GM21619 (cell line): ENCODE results near the gene VDR.

ENCODE experiments used
- ATAC-seq: cut with Tn5 transposase; IDR thresholded peaks from one replicate; pipeline ENCODE4 v1.9.1; 2021; ENCODE audit not compliant: unreplicated experiment

The VDR gene

DNA sequence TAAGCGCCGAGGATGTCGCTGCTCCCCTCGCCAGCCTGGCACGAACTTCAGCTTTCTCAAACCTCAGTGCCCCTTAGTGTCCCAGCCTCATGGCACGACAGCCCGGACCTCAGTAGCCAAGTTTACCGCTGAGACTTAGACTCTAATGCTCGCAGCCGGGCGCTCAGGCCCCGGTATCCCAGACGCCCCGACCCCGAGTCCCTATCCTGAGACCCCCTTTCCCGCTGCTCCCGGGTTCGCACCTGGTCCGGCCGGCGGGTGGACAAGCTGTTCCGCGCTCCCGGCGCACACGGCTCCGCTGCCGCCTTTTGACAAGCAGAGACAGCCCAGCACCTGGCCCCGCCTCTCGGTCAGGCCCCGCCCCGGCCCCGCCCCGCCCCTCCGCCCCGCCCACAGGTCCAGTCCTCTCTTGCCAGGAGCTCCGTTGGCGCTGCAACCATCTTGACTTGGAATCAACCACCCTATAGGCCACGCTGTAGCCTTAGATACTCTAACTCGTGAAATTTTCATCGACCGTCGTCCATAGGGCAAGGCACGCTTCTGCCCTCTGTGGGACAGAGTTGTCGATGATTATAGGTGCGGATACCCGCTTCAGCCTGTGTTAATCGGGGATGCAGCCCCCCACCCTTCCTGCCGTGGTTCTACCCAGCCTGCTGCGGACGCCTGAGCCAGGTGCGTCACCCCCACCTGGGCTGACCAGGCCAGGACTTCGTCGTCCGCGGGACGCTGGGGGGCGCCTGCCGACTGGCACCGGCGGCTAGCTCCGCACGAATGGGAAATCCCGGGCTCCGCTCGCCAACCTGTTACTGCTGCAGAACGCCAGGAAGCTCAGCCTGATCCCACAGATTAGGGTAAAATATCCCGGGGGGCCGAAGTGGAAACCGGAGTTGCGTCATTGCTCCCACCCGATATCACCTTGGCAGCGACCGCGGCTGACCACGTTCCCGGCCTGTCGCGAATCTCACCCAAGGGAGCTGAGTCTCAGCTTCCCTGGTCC is at the start of gene VDR:
TSS of gene VDR (minus strand) at position 282 of the 997 bp plus-strand sequence. CDS start 25,881 bp downstream, outside the sequence.
- ATAC-seq = peak; percentile 61

DNA sequence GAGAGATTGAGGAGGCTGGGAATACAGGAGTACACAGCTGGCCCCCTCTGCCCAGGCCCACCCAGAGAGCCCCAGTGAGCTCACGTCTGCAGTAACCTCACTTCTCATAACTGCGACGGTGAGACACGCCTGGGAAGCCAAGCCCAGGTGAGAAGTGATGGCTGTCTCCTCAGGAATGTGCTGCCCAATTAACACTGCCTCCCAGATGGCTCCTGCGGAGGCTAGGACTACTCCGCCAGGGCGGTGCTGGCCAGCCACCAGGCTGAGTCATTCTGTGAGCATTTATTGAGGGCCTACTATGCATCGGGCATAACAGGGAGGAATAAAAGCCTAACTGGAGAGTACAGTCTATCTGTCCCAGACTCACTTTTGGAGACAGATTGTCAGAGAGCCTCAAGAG is 49.3 kb upstream of the VDR start:
- no peak for ATAC-seq

DNA sequence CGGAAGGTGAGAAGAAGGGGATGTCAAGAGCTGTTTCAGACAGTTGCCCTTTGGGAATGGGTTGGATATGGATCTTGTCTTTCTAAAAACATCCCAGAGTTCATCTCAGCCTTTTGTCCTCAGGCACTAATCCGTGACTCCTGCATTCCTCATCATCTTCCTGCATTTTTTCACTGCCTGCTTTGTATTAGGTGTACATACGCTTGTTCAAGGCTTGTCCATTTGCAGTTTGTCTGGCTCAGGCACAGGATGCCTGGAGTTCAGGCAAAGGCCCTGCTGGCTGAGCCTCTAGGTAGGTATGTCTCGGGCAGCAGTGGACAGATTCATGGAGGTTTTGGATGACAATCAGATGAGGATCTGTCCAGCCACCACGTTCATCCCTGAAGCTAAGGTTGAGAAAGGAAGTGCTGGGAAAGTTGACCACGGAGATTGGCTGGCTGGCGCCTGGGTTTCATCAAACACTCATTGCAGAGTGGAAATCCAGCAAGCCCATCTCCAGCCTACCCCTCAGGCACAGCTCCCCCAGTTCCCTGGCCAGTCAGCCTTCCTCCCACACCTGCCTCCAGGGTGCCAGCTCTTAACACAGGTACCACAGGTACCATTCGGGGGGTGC is 46.2 kb upstream of the VDR start:
- no peak for ATAC-seq

DNA sequence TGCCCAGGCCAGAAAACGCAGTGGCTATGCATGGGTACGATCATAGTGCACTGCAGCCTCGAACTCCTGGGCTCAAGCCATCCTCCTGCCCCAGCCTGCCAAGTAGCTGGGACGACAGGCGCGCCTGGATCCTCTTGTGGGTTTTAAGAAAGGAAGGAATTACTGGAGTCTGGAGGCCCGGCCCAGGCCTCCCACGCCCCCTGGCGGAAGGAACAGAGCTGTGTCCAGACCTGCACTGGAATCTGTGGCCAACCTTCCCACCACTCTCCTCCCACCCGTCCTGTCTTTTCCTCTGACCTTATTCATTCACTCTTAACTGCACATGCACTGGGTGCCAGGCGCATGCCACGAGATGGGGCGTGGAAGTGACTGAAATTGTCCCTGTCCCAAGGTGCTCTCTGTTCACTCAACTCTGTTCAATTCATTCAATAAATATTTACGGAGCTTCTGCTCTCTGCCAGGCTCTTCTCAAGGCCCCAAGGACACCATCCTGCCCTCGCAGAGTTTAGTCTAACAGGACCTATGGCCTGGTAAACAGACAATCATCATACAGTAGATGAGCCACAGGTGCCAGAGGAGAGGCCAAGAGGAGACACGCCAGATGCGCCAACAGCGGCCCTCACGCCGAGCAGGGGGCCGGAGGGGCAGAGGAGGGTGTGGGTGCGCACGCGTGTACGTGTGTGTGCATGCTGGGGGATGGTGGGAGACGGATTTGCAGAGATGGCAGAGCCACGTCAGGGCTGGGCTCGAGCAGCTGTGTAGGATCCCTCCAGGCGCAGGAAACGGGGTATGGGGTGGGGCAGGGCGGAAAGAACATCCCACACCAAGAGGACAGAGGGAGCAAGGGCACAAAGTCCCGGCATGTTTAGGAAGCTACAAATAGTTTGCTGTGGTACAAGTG is 44.9 kb upstream of the VDR start:
- ATAC-seq = no peak

DNA sequence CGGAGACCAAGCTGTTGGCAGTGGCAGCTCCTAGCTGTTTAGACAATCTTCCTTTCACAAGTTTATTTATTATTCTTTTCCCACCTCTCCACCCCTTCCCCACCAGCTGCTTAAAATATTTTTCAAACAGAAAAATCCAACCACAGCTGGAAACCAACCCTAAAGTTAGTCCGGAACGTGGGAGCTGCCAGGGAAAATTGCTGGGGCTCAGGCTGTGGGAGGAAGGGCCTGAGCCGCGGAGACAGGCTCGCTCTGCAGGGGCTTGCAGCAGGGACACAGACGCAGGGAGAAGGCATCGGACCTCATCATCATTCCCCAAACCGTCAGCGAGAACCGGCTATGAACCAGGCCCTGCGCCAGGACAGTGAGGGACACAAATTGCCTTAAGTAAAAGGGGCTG is 42.5 kb upstream of the VDR start:
- ATAC-seq = no peak

- no peak for ATAC-seq
These were observed 41.9 kb upstream of the VDR start for GRCh38 chr12:47946413-47947323.

GRCh38 chr12:47945341-47945728 is 40.5 kb upstream of the VDR start:
- no peak for ATAC-seq

GRCh38 chr12:47944685-47945340 is 40.0 kb upstream of the VDR start:
- no peak for ATAC-seq

- ATAC-seq = no peak
These were observed 39.0 kb upstream of the VDR start for GRCh38 chr12:47943623-47944340.

- no peak for ATAC-seq
These were observed 37.9 kb upstream of the VDR start for GRCh38 chr12:47942614-47943225.

GRCh38 chr12:47941871-47942613 is 37.2 kb upstream of the VDR start:
- no peak for ATAC-seq

DNA sequence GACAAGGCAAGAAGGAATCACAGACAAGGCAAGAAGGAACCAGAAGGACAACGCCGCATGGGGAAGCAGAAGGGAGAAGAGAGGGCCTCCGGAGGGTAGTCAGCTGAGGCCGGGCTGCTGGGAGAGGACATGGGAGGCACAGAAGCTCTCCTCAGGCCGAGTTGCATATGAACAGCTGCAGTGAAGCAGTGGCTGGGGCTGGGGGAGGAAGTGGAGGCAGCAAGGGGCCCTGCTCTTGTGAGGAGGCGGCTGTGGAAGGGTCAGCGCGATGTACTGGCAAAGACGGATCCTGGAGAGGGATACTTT is 36.6 kb upstream of the VDR start:
- no peak for ATAC-seq

DNA sequence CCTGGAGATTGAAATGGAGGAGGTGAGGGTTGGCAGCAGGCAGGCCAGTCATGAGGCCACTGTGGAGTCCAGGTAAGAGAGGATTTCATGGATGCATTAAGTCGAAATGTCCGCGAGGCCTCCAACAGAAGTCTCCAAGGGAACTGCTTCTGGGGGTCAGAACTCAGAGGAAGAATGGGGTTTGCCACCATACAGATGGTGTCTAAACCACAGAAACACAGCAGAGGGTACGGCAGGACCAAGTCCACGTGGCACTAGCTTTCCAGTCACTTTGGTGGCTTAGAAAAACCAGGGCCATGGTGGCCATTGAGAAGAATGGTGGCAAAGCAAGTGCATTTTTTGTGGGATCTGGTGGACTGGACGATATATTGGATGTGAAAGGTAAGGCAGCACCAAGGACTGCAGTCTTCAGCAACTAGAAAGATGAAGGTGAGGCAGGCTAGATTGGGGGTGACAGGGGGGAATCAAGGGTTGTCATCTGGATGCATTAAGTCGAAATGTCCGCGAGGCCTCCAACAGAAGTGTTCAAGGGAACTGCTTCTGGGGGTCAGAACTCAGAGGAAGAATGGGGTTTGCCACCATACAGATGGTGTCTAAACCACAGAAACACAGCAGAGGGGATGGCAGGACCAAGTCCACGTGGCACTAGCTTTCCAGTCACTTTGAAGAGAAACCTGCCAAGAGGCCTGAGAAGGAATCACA is 36.1 kb upstream of the VDR start:
- no peak for ATAC-seq

- ATAC-seq = no peak
These were observed 34.3 kb upstream of the VDR start for GRCh38 chr12:47939009-47939601.

GRCh38 chr12:47938594-47938993 is 33.8 kb upstream of the VDR start:
- ATAC-seq = no peak

DNA sequence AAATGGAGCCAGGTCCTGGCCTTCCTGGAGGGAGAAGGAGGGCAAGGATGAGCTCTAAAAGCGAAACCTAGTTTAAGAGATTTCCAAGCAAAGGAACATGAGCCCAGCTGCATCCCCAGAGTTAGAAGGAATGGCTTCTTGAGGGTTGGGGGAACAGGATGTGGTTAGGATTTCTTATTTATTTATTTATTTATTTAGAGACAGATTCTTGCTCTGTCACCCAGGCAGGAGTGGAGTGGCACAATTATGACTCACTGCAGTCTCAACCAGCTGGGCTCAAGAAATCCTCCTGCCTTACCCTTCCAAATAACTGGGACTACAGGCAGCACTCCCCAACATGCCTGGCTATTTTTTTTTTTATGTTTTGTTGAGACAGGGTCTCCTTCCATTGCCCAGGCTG is 33.3 kb upstream of the VDR start:
- no peak for ATAC-seq

GRCh38 chr12:47935184-47935583 is 30.4 kb upstream of the VDR start:
- ATAC-seq = no peak
